ENCODE data around the gene AATF. TPM values are rescaled to one million over a fixed set of nuclear protein-coding genes. Genes with fewer than 3 reads are reported as not detected.

Gene AATF
- total RNA-seq, 1 donor from 2014 or later: 86.1 TPM

- Mint-ChIP-seq H3K27ac (no peak overlapping the region), H3K36me3 (ENCODE audit: low read depth) (peaks cover 16% of the 10 kb centered on the region), H3K4me1 (no peaks in the 10 kb centered on the region), H3K9me3 (peaks cover 10% of the 10 kb centered on the region), H3K27me3 (no peaks in the 10 kb centered on the region), H3K4me3 (no peak overlapping the region)
- ChIA-PET POLR2A (no interaction called here), CTCF (no interaction called here)
- DNase-seq (no peak), ATAC-seq (ENCODE audit: low read depth) (no peak)
- no peak for TF ChIP-seq CTCF (IDR thresholded peaks at IDR 0.05)
- intact Hi-C loops (cut with micrococcal nuclease): no loop called here
These were observed 133.6 kb downstream of the AATF start for GRCh38 chr17:37082311-37082860.

GRCh38 chr17:37082985-37083384 lies 134.2 kb downstream of the AATF start:
- Mint-ChIP-seq H3K4me3 (no peak overlapping the region), H3K9me3 (peaks cover 10% of the 10 kb centered on the region), H3K27me3 (no peaks in the 10 kb centered on the region), H3K27ac (no peak overlapping the region), H3K4me1 (no peaks in the 10 kb centered on the region), H3K36me3 (ENCODE audit: low read depth) (peaks cover 21% of the 10 kb centered on the region)
- ATAC-seq (ENCODE audit: low read depth) (no peak), DNase-seq (no peak)
- ChIA-PET CTCF (no interaction called here), POLR2A (no interaction called here)
- no peak for TF ChIP-seq CTCF (IDR thresholded peaks at IDR 0.05)
- intact Hi-C loops (cut with micrococcal nuclease): no loop called here

GRCh38 chr17:37083456-37083855 lies 134.7 kb downstream of the AATF start:
- ATAC-seq (ENCODE audit: low read depth) (no peak), DNase-seq (no peak)
- H3K36me3 Mint-ChIP-seq (ENCODE audit: low read depth): peaks cover 24% of the 10 kb centered on the region
- no peak for TF ChIP-seq CTCF (IDR thresholded peaks at IDR 0.05)
- H3K4me1 Mint-ChIP-seq: no peaks in the 10 kb centered on the region
- ChIA-PET CTCF (no interaction called here), POLR2A (no interaction called here)
- no peak overlapping the region for H3K27ac Mint-ChIP-seq
- no peaks in the 10 kb centered on the region for H3K27me3 Mint-ChIP-seq
- intact Hi-C loops (cut with micrococcal nuclease): no loop called here
- no peak overlapping the region for H3K4me3 Mint-ChIP-seq
- peaks cover 10% of the 10 kb centered on the region for H3K9me3 Mint-ChIP-seq

GRCh38 chr17:37084372-37084771 lies 135.6 kb downstream of the AATF start:
- intact Hi-C loops (cut with micrococcal nuclease): no loop called here
- Mint-ChIP-seq H3K36me3 (ENCODE audit: low read depth) (peaks cover 30% of the 10 kb centered on the region), H3K27me3 (no peaks in the 10 kb centered on the region), H3K27ac (no peak overlapping the region), H3K4me1 (no peaks in the 10 kb centered on the region), H3K9me3 (peaks cover 7% of the 10 kb centered on the region), H3K4me3 (no peak overlapping the region)
- DNase-seq: no peak
- ChIA-PET CTCF (interaction anchor here (0.9 kb wide), 1 partner anchor 36 kb away, joined by 3 read pairs; no protein-coding TSS in a partner anchor), POLR2A (no interaction called here)
- ATAC-seq (ENCODE audit: low read depth): no peak
- TF ChIP-seq CTCF (IDR thresholded peaks at IDR 0.05): no peak

- H3K4me1 Mint-ChIP-seq: peaks cover 11% of the 10 kb centered on the region
- peaks cover 35% of the 10 kb centered on the region for H3K36me3 Mint-ChIP-seq (ENCODE audit: low read depth)
- H3K4me3 Mint-ChIP-seq: no peak overlapping the region
- intact Hi-C loops (cut with micrococcal nuclease): no loop called here
- ChIA-PET CTCF (no interaction called here), POLR2A (no interaction called here)
- no peak for TF ChIP-seq CTCF (IDR thresholded peaks at IDR 0.05)
- no peak for DNase-seq
- ATAC-seq (ENCODE audit: low read depth): no peak
- H3K27me3 Mint-ChIP-seq: no peaks in the 10 kb centered on the region
- no peak overlapping the region for H3K27ac Mint-ChIP-seq
- no peaks in the 10 kb centered on the region for H3K9me3 Mint-ChIP-seq
These were observed 137.6 kb downstream of the AATF start for GRCh38 chr17:37086334-37086733.
